ENCODE data around the gene CAMTA1.

GRCh38 chr1:6923416-6923815, 138.2 kb downstream of the CAMTA1 start:
- TF ChIP-seq CTCF (IDR thresholded peaks at IDR 0.05) (no peak), POLR2A (IDR thresholded peaks at IDR 0.05) (no peak)

Data from prostate gland (tissue), 2 donors.